HepG2 (cell line): ENCODE measurements around the gene IFI35. TPM values are rescaled to one million over a fixed set of nuclear protein-coding genes. Genes with fewer than 3 reads are reported as not detected.

Source experiments
- AKAP8 ChIP-seq: sonication (generic); formaldehyde crosslinking; IDR thresholded peaks from 2 replicates; pipeline ENCODE4 v1.5.1; 2020; ENCODE audit warnings: mild to moderate bottlenecking, missing genetic modification reagents
- BORCS8-MEF2B ChIP-seq: sonication (generic); formaldehyde crosslinking; IDR thresholded peaks from 2 replicates; pipeline ENCODE4 v1.8.0; 2022; ENCODE audit warnings: mild to moderate bottlenecking, missing genetic modification reagents
- GATA4 ChIP-seq: sonication (generic); IDR thresholded peaks from 2 replicates; pipeline ENCODE4 v1.6.1; 2016; ENCODE audit warnings: antibody characterized with exemption, low read depth, borderline replicate concordance
- GLMP ChIP-seq: sonication (generic); formaldehyde crosslinking; IDR thresholded peaks from 2 replicates; pipeline ENCODE4 v1.9.0; 2021; ENCODE audit warnings: missing genetic modification reagents, mild to moderate bottlenecking, borderline replicate concordance
- IRF2 ChIP-seq: IDR thresholded peaks from 2 replicates; pipeline ENCODE4 v1.6.1; 2018; ENCODE audit warnings: missing genetic modification reagents, missing compliant biosample characterization
- KAT8 ChIP-seq: IDR thresholded peaks from 2 replicates; pipeline ENCODE4 v1.6.1; 2016; ENCODE audit warnings: missing genetic modification reagents, missing compliant biosample characterization
- KLF16 ChIP-seq, 2 experiments: sonication (generic) in 1 of 2; formaldehyde crosslinking in 1 of 2; IDR thresholded peaks; 2 replicates each; pipeline versions ENCODE4 v1.6.1 to v1.8.0; 2016 to 2023; ENCODE audit warnings: missing genetic modification reagents in 2 of 2, missing compliant biosample characterization in 1 of 2
- KLF6 ChIP-seq: IDR thresholded peaks from 2 replicates; pipeline ENCODE4 v1.8.0; 2016; ENCODE audit warnings: missing biosample characterization, missing genetic modification reagents
- MED13 ChIP-seq: sonication (generic); formaldehyde crosslinking; IDR thresholded peaks from 2 replicates; pipeline ENCODE4 v1.5.0; 2020; ENCODE audit warnings: missing genetic modification reagents
- POLR2A ChIP-seq, 2 experiments: IDR thresholded peaks; 2 replicates each; pipeline ENCODE4 v1.6.1; 2011; ENCODE audit warnings: low read depth in 2 of 2, low read length in 2 of 2, mild to moderate bottlenecking in 1 of 2, moderate library complexity in 1 of 2; ENCODE audit not compliant: insufficient read depth in 1 of 2
- SAP130 ChIP-seq: IDR thresholded peaks from 2 replicates; pipeline ENCODE4 v1.6.1; 2016; ENCODE audit warnings: low read depth
- TEAD3 ChIP-seq: optimal IDR thresholded peaks from 2 replicates; pipeline ENCODE3; 2016; ENCODE audit warnings: borderline replicate concordance
- ZHX2 ChIP-seq, 2 experiments: sonication (generic) in 1 of 2; formaldehyde crosslinking in 1 of 2; IDR thresholded peaks; 2 replicates each; pipeline versions ENCODE4 v1.6.1 to v1.9.0; 2014 to 2022; ENCODE audit warnings: antibody characterized with exemption in 1 of 2, borderline replicate concordance in 1 of 2, inconsistent platforms in 1 of 2, low read depth in 1 of 2, missing genetic modification reagents in 1 of 2
- ZNF605 ChIP-seq: sonication (generic); formaldehyde crosslinking; IDR thresholded peaks from 2 replicates; pipeline ENCODE4 v1.8.0; 2022; ENCODE audit warnings: mild to moderate bottlenecking, missing genetic modification reagents
- ZNF749 ChIP-seq: sonication (generic); formaldehyde crosslinking; IDR thresholded peaks from 2 replicates; pipeline ENCODE4 v1.8.0; 2022; ENCODE audit warnings: mild to moderate bottlenecking, missing genetic modification reagents, moderate library complexity, borderline replicate concordance
- ZSCAN22 ChIP-seq: sonication (generic); formaldehyde crosslinking; IDR thresholded peaks from 2 replicates; pipeline ENCODE4 v1.4.0; 2020; ENCODE audit warnings: mild to moderate bottlenecking, missing genetic modification reagents
- polyA plus RNA-seq, 8 experiments: library from polyadenylated mRNA; depleted of rRNA in 3 of 8; stranded (reverse) in 7 of 8; unstranded in 1 of 8; fragments of >200 nt; fragmentation: Illumina TruSeq in 4 of 8; extraction: Trizol in 4 of 8; gene quantifications; 2 replicates each; pipeline versions ENCODE4 v1.2.1 to v1.2.3, GENCODE V29; 2011 to 2016; ENCODE audit warnings: low read depth in 4 of 8, missing spikeins in 1 of 8, mixed read lengths in 1 of 8; ENCODE audit not compliant: insufficient read depth in 1 of 8
- total RNA-seq, 5 experiments: library from RNA; depleted of rRNA; stranded (reverse); fragments of >200 nt; fragmentation: Illumina TruSeq; extraction: Trizol; gene quantifications; 2 replicates each; pipeline ENCODE4 v1.2.3, GENCODE V29; 2016; ENCODE audit warnings: low read depth in 1 of 5
- TF ChIP-seq, protein P1 (sequence below): sonication (generic); formaldehyde crosslinking; IDR thresholded peaks from 2 replicates; pipeline ENCODE4 v1.4.0; 2020; ENCODE audit warnings: missing genetic modification reagents
- TF ChIP-seq, protein P2 (sequence below), 2 experiments: IDR thresholded peaks; 2 replicates each; pipeline ENCODE4 v1.6.1; 2011 to 2012; ENCODE audit warnings: low read length in 2 of 2, borderline replicate concordance in 1 of 2, low read depth in 1 of 2, mild to moderate bottlenecking in 1 of 2, moderate library complexity in 1 of 2

The IFI35 gene
- total and polyA plus RNA-seq, 2 of the 13 experiments (the other 11 are each of a cell fraction or from before 2014, with no cell fraction given), result 28.9 to 38.1 TPM

GRCh38 chr17:42964161-42964932 is 42.2 kb upstream of the IFI35 start, which contains the start of gene AARSD1 (continued):
- TF ChIP-seq ZHX2 (IDR thresholded peaks at IDR 0.05; ENCODE audit: low read depth) (peak; percentile 85), ZHX2 (CRISPR knock-in tag; IDR thresholded peaks at IDR 0.05; ENCODE audit: borderline replicate concordance) (no peak), GLMP (CRISPR knock-in tag) (no peak), GATA4 (no peak), TEAD3 (CRISPR knock-in tag) (peak; percentile 49), IRF2 (CRISPR knock-in tag) (peak; percentile 31; the same call in 1 of the 2 replicates), KLF16 (CRISPR knock-in tag; IDR thresholded peaks at IDR 0.05) (0 out of 4 replicates have a peak, but pooled peaks of 1 of the 2 experiments have one; percentile 32), POLR2A (IDR thresholded peaks at IDR 0.05; ENCODE audit: insufficient read depth in 1 of 2, low read depth in 2 of 2, low read length in 2 of 2) (peak; percentile 51 to 74), MED13 (no peak), KAT8 (peak; percentile 82), KLF6 (no peak), ZNF749 (CRISPR knock-in tag) (peak; percentile 56; the same call in 1 of the 2 replicates), ZSCAN22 (CRISPR knock-in tag) (no peak), BORCS8-MEF2B (CRISPR knock-in tag) (0 out of 2 replicates have a peak, but pooled peaks have one; percentile 38), SAP130 (CRISPR knock-in tag) (peak; percentile 77), AKAP8 (no peak), ZNF605 (CRISPR knock-in tag) (0 out of 2 replicates have a peak, but pooled peaks have one; percentile 6)
- TF ChIP-seq, protein P1, sequence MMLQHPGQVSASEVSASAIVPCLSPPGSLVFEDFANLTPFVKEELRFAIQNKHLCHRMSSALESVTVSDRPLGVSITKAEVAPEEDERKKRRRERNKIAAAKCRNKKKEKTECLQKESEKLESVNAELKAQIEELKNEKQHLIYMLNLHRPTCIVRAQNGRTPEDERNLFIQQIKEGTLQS (CRISPR knock-in tag), result no peak
- TF ChIP-seq, protein P2, sequence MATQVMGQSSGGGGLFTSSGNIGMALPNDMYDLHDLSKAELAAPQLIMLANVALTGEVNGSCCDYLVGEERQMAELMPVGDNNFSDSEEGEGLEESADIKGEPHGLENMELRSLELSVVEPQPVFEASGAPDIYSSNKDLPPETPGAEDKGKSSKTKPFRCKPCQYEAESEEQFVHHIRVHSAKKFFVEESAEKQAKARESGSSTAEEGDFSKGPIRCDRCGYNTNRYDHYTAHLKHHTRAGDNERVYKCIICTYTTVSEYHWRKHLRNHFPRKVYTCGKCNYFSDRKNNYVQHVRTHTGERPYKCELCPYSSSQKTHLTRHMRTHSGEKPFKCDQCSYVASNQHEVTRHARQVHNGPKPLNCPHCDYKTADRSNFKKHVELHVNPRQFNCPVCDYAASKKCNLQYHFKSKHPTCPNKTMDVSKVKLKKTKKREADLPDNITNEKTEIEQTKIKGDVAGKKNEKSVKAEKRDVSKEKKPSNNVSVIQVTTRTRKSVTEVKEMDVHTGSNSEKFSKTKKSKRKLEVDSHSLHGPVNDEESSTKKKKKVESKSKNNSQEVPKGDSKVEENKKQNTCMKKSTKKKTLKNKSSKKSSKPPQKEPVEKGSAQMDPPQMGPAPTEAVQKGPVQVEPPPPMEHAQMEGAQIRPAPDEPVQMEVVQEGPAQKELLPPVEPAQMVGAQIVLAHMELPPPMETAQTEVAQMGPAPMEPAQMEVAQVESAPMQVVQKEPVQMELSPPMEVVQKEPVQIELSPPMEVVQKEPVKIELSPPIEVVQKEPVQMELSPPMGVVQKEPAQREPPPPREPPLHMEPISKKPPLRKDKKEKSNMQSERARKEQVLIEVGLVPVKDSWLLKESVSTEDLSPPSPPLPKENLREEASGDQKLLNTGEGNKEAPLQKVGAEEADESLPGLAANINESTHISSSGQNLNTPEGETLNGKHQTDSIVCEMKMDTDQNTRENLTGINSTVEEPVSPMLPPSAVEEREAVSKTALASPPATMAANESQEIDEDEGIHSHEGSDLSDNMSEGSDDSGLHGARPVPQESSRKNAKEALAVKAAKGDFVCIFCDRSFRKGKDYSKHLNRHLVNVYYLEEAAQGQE (IDR thresholded peaks at IDR 0.05; ENCODE audit: borderline replicate concordance in 1 of 2, low read depth in 1 of 2, low read length in 2 of 2), result 0 out of 4 replicates have a peak, but pooled peaks of 1 of the 2 experiments have one; percentile 8
